ENCODE measurements around the gene ERF.

DNA sequence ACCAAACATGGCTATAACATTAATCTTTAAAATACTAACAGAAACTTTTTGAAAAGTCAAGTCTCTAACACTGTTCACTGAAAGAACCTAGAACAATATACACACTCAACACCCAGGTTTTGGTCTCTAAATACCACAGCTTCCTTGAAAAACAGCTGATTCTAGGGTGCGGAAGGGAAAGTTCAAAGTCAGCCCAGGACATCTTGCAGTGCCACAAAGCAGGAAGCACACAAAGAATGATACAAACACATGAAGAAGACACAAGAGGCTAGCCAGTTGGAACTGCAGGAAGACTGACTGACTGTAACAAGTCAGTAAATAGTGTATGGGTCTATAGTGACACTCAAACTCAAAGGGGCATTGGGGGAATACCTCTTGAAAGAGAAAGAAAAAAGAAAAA, 42.0 kb downstream of the ERF start:
- TF ChIP-seq, protein P1, sequence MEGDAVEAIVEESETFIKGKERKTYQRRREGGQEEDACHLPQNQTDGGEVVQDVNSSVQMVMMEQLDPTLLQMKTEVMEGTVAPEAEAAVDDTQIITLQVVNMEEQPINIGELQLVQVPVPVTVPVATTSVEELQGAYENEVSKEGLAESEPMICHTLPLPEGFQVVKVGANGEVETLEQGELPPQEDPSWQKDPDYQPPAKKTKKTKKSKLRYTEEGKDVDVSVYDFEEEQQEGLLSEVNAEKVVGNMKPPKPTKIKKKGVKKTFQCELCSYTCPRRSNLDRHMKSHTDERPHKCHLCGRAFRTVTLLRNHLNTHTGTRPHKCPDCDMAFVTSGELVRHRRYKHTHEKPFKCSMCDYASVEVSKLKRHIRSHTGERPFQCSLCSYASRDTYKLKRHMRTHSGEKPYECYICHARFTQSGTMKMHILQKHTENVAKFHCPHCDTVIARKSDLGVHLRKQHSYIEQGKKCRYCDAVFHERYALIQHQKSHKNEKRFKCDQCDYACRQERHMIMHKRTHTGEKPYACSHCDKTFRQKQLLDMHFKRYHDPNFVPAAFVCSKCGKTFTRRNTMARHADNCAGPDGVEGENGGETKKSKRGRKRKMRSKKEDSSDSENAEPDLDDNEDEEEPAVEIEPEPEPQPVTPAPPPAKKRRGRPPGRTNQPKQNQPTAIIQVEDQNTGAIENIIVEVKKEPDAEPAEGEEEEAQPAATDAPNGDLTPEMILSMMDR (IDR thresholded peaks at IDR 0.05; ENCODE audit: low read depth, low read length, missing input control), result no peak
- TF ChIP-seq TAF1 (conservative IDR thresholded peaks at IDR 0.05), result no peak
- TF ChIP-seq SP1 (IDR thresholded peaks at IDR 0.05), result no peak
- TF ChIP-seq, protein P2, sequence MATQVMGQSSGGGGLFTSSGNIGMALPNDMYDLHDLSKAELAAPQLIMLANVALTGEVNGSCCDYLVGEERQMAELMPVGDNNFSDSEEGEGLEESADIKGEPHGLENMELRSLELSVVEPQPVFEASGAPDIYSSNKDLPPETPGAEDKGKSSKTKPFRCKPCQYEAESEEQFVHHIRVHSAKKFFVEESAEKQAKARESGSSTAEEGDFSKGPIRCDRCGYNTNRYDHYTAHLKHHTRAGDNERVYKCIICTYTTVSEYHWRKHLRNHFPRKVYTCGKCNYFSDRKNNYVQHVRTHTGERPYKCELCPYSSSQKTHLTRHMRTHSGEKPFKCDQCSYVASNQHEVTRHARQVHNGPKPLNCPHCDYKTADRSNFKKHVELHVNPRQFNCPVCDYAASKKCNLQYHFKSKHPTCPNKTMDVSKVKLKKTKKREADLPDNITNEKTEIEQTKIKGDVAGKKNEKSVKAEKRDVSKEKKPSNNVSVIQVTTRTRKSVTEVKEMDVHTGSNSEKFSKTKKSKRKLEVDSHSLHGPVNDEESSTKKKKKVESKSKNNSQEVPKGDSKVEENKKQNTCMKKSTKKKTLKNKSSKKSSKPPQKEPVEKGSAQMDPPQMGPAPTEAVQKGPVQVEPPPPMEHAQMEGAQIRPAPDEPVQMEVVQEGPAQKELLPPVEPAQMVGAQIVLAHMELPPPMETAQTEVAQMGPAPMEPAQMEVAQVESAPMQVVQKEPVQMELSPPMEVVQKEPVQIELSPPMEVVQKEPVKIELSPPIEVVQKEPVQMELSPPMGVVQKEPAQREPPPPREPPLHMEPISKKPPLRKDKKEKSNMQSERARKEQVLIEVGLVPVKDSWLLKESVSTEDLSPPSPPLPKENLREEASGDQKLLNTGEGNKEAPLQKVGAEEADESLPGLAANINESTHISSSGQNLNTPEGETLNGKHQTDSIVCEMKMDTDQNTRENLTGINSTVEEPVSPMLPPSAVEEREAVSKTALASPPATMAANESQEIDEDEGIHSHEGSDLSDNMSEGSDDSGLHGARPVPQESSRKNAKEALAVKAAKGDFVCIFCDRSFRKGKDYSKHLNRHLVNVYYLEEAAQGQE (IDR thresholded peaks at IDR 0.05), result no peak
- TF ChIP-seq YY1 (IDR thresholded peaks at IDR 0.05), result no peak
- no peak for TF ChIP-seq JUND (IDR thresholded peaks at IDR 0.05)
- no peak for TF ChIP-seq GABPA (IDR thresholded peaks at IDR 0.05 in 1 of 2, conservative IDR thresholded peaks at IDR 0.05 in 1 of 2)
- TF ChIP-seq, protein P3, sequence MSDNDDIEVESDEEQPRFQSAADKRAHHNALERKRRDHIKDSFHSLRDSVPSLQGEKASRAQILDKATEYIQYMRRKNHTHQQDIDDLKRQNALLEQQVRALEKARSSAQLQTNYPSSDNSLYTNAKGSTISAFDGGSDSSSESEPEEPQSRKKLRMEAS (IDR thresholded peaks at IDR 0.05), result no peak
- TF ChIP-seq RAD21 (IDR thresholded peaks at IDR 0.05), result no peak
- no peak for TF ChIP-seq HNF4G (IDR thresholded peaks at IDR 0.05)
- TF ChIP-seq EGR1 (IDR thresholded peaks at IDR 0.05; ENCODE audit: low read depth in 2 of 2), result no peak
- TF ChIP-seq, protein P4, sequence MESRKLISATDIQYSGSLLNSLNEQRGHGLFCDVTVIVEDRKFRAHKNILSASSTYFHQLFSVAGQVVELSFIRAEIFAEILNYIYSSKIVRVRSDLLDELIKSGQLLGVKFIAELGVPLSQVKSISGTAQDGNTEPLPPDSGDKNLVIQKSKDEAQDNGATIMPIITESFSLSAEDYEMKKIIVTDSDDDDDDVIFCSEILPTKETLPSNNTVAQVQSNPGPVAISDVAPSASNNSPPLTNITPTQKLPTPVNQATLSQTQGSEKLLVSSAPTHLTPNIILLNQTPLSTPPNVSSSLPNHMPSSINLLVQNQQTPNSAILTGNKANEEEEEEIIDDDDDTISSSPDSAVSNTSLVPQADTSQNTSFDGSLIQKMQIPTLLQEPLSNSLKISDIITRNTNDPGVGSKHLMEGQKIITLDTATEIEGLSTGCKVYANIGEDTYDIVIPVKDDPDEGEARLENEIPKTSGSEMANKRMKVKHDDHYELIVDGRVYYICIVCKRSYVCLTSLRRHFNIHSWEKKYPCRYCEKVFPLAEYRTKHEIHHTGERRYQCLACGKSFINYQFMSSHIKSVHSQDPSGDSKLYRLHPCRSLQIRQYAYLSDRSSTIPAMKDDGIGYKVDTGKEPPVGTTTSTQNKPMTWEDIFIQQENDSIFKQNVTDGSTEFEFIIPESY (IDR thresholded peaks at IDR 0.05), result no peak
- no peak for TF ChIP-seq FOXA1 (IDR thresholded peaks at IDR 0.05)
- no peak for TF ChIP-seq RXRA (IDR thresholded peaks at IDR 0.05)

All from liver (tissue), 3 donors.